OCI-LY3 (cell line): ENCODE results near the gene DOCK1.

ENCODE experiments used
- H2AFZ ChIP-seq: fragments of 200-600, 300-600 bp; shearing (Covaris generic); 2 replicates; pipeline ENCODE4 v1.6.0; 2014; ENCODE audit warnings: antibody characterized with exemption, low read depth, low read length
- H3K27ac ChIP-seq: fragments of 200-600, 300-600 bp; sonication (generic); 2 replicates; pipeline ENCODE4 v1.5.1; 2014; ENCODE audit warnings: mild to moderate bottlenecking, low read length, moderate library complexity, mixed read lengths
- H3K27me3 ChIP-seq: fragments of 200-600, 300-600 bp; sonication (generic); 2 replicates; pipeline ENCODE4 v1.6.1; 2014; ENCODE audit warnings: low read depth, low read length, mixed read lengths
- H3K36me3 ChIP-seq: fragments of 200-600, 300-600 bp; sonication (generic); replicated peaks from 2 replicates; pipeline ENCODE3; 2014; ENCODE audit warnings: low read depth, low read length, mixed read lengths
- H3K4me1 ChIP-seq: fragments of 300-600, 200-600 bp; sonication (generic); 2 replicates; pipeline ENCODE4 v1.6.1; 2014; ENCODE audit warnings: low read length, mixed read lengths
- H3K4me2 ChIP-seq: fragments of 200-600, 300-600 bp; sonication (generic); 2 replicates; pipeline ENCODE4 v1.6.1; 2014; ENCODE audit warnings: low read length, mixed read lengths
- H3K4me3 ChIP-seq: fragments of 300-600, 200-600 bp; sonication (generic); 2 replicates; pipeline ENCODE4 v1.5.1; 2014; ENCODE audit warnings: antibody characterized with exemption, mild to moderate bottlenecking, low read length, moderate library complexity
- H3K79me2 ChIP-seq: fragments of 300-600, 200-600 bp; shearing (Covaris generic); 2 replicates; pipeline ENCODE4 v1.6.1; 2014; ENCODE audit warnings: mild to moderate bottlenecking, low read length, mixed read lengths
- H3K9ac ChIP-seq: fragments of 300-600, 200-600 bp; shearing (Covaris generic); 2 replicates; pipeline ENCODE4 v1.6.0; 2014; ENCODE audit warnings: mild to moderate bottlenecking, low read length, moderate library complexity
- H3K9me3 ChIP-seq: fragments of 200-600, 300-600 bp; shearing (Covaris generic); 2 replicates; pipeline ENCODE4 v1.6.1; 2014; ENCODE audit warnings: low read length, mixed read lengths; ENCODE audit not compliant: insufficient read depth
- H4K20me1 ChIP-seq: fragments of 200-600, 300-600 bp; sonication (generic); 2 replicates; pipeline ENCODE4 v1.6.1; 2016; ENCODE audit warnings: low read length, mixed read lengths; ENCODE audit not compliant: insufficient read depth
- EZH2phosphoT487 ChIP-seq: fragments of 200-600 bp; shearing (Covaris generic); IDR thresholded peaks from 2 replicates; pipeline ENCODE4 v1.6.1; 2018; ENCODE audit warnings: antibody characterized with exemption, mixed run types, low read depth
- TF ChIP-seq, protein P1 (sequence below): fragments of 200-600, 300-600 bp; sonication (generic); IDR thresholded peaks from 2 replicates; pipeline ENCODE4 v1.5.1; 2014; ENCODE audit warnings: antibody characterized with exemption, low read length, low read depth

Gene DOCK1

DNA sequence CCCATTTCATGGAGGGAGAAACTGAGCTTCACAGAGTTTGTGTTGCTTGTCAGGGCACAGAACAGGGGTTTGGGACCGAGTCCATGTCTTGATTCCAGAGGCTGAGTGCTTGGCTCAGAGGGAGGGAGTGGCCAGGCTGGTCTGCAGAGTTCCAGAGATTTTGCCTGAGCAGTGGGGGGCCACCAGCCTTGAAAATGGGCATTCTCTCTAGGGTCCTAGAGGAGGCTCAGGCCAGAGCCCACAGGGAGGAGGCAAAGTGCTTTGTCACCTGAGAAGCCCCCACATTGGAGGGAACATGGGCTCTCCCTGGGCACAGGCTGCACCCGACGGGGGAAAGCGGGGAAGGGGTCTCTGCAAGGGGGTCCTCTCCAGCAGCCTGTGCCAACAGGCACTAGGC is 51.5 kb downstream of the DOCK1 start:
- Histone ChIP-seq H4K20me1 (no peaks in the 10 kb centered on the region), H3K4me1 (no peaks in the 10 kb centered on the region), H3K9me3 (no peaks in the 10 kb centered on the region), H3K27ac (no peak overlapping the region), H3K79me2 (no peaks in the 10 kb centered on the region), H3K36me3 (no peaks in the 10 kb centered on the region), H3K27me3 (no peaks in the 10 kb centered on the region), H3K4me2 (no peak overlapping the region), H2AFZ (no peak overlapping the region), H3K9ac (no peak overlapping the region), H3K4me3 (no peak overlapping the region)
- TF ChIP-seq, protein P1, sequence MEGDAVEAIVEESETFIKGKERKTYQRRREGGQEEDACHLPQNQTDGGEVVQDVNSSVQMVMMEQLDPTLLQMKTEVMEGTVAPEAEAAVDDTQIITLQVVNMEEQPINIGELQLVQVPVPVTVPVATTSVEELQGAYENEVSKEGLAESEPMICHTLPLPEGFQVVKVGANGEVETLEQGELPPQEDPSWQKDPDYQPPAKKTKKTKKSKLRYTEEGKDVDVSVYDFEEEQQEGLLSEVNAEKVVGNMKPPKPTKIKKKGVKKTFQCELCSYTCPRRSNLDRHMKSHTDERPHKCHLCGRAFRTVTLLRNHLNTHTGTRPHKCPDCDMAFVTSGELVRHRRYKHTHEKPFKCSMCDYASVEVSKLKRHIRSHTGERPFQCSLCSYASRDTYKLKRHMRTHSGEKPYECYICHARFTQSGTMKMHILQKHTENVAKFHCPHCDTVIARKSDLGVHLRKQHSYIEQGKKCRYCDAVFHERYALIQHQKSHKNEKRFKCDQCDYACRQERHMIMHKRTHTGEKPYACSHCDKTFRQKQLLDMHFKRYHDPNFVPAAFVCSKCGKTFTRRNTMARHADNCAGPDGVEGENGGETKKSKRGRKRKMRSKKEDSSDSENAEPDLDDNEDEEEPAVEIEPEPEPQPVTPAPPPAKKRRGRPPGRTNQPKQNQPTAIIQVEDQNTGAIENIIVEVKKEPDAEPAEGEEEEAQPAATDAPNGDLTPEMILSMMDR: no peak
- TF ChIP-seq EZH2phosphoT487: no peak

DNA sequence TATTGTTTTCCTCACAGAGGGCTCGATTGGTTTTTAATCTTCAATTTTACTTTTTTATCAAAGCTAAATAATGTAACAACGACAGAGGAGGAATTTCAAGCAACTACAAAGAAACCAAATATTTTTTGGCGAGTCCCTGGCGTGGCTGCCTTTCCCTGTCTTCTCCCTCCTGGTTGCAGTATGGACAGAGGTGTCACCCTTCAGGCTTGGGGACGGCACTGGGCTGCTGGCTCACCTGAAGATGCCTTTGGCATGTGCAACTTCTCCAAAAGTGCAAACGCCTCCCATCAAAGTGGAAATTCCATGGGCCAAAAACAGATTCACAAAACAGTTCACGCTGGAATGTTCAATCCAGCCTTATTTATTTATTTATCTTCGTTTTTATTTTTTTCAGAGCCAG is 51.9 kb downstream of the DOCK1 start:
- Histone ChIP-seq H3K79me2 (no peaks in the 10 kb centered on the region), H2AFZ (no peak overlapping the region), H3K36me3 (no peaks in the 10 kb centered on the region), H3K9ac (no peak overlapping the region), H4K20me1 (no peaks in the 10 kb centered on the region), H3K4me1 (no peaks in the 10 kb centered on the region), H3K4me2 (no peak overlapping the region), H3K27ac (no peak overlapping the region), H3K9me3 (no peaks in the 10 kb centered on the region), H3K4me3 (no peak overlapping the region), H3K27me3 (no peaks in the 10 kb centered on the region)
- TF ChIP-seq, protein P1: no peak
- no peak for TF ChIP-seq EZH2phosphoT487

DNA sequence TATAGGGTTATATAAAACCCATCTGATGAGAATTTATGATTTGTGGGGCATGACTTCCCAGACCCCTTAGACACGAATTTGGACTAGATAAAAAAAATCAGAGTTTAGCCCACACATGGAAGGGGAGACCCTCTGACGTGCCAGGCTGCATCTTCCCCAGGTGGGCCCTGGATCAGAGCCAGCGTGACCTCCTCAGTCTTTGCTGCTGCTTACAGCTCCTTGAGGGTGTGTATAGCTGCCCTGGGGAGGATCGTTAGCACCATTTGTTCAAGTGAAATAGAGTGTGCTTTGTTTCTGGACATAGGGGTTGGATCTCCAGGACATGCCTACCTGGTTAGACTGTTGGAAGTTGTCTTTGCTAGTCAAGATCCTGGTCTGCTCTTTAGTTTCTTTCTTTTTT is 54.2 kb downstream of the DOCK1 start:
- Histone ChIP-seq H3K27ac (no peak overlapping the region), H3K9ac (no peak overlapping the region)

DNA sequence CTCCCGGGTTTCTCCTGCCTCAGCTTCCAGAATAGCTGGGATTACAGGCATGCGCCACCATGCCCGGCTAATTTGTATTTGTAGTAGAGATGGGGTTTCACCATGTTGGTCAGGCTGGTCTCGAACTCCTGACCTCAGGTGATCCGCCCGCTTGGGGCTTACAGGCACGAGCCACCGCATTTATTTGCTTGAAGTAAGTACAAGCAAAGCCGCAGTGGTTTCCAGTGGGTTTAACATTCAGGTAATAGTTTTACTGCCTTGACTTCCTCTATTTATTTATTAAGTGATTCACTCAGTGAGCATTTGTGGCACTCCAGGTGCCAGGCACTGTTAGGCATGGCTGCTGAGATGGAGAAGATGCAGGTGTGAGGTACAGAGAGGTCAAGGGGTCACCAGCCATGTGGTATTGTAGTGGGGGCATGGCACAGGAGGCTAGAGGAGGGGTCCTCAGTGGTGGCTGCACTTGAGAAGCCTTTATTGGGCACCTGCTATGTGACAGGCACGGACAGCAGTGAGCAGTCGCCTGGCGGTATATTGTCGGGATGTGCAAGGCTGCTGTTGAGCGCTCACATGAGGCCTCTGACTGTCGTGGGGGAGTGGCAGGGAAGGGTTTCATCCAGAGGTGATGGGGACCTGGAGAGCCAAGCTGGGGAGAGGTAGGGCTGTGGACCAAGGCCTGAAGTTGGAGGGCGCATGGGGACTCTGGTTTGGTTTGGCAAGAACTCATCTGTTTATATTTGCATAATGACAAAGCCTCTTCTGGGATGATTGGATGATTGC is 54.9 kb downstream of the DOCK1 start:
- no peaks in the 10 kb centered on the region for H3K9me3 ChIP-seq
- H3K79me2 ChIP-seq: no peaks in the 10 kb centered on the region
- H3K4me3 ChIP-seq: no peak overlapping the region
- H4K20me1 ChIP-seq: no peaks in the 10 kb centered on the region
- no peak overlapping the region for H2AFZ ChIP-seq
- no peak overlapping the region for H3K4me2 ChIP-seq
- no peaks in the 10 kb centered on the region for H3K4me1 ChIP-seq
- H3K27me3 ChIP-seq: no peaks in the 10 kb centered on the region
- H3K36me3 ChIP-seq: no peaks in the 10 kb centered on the region
- no peak overlapping the region for H3K27ac ChIP-seq
- TF ChIP-seq, protein P1: no peak
- no peak for TF ChIP-seq EZH2phosphoT487
- no peak overlapping the region for H3K9ac ChIP-seq

More for the DNA sequence above, 54.2 kb downstream of the DOCK1 start:
- Histone ChIP-seq H4K20me1 (no peaks in the 10 kb centered on the region), H3K4me2 (no peak overlapping the region), H2AFZ (no peak overlapping the region), H3K9me3 (no peaks in the 10 kb centered on the region), H3K4me1 (no peaks in the 10 kb centered on the region), H3K4me3 (no peak overlapping the region), H3K27me3 (no peaks in the 10 kb centered on the region), H3K79me2 (no peaks in the 10 kb centered on the region), H3K36me3 (no peaks in the 10 kb centered on the region)
- TF ChIP-seq, protein P1: no peak
- no peak for TF ChIP-seq EZH2phosphoT487
